ENCODE measurements around the gene CHST5.
"Not testable (repeated sequence)": the region's sequence is repeated elsewhere in the genome, so short reads cannot be mapped to it uniquely, and the experiment has no call there.

Gene CHST5

GRCh38 chr16:75502916-75503605 lies 32.8 kb downstream of the CHST5 start:
- no peak for DNase-seq

GRCh38 chr16:75501820-75502219 lies 34.1 kb downstream of the CHST5 start:
- DNase-seq: not testable (repeated sequence)

- DNase-seq: no peak
Observed at GRCh38 chr16:75501359-75501758, 34.5 kb downstream of the CHST5 start.

- not testable (repeated sequence) for DNase-seq
Observed at GRCh38 chr16:75498605-75499322, 37.1 kb downstream of the CHST5 start.

GRCh38 chr16:75497558-75497957 lies 38.4 kb downstream of the CHST5 start:
- DNase-seq: no peak

- DNase-seq: peak; percentile 30
Observed at GRCh38 chr16:75495076-75495674, 40.7 kb downstream of the CHST5 start, which contains the start of gene CHST6. TSS of gene CHST6 (minus strand) at chr16:75495441. CDS start at chr16:75479828, 15,613 bp downstream.

GRCh38 chr16:75494661-75495075 lies 41.2 kb downstream of the CHST5 start:
- DNase-seq: no peak

GRCh38 chr16:75494184-75494583 lies 41.7 kb downstream of the CHST5 start:
- DNase-seq: no peak

- DNase-seq: no peak
Observed at GRCh38 chr16:75491876-75492275, 44.0 kb downstream of the CHST5 start.

GRCh38 chr16:75488322-75488721 lies 47.6 kb downstream of the CHST5 start:
- no peak for DNase-seq

- DNase-seq: no peak
Observed at GRCh38 chr16:75486676-75487313, 49.1 kb downstream of the CHST5 start.

- DNase-seq: no peak
Observed at GRCh38 chr16:75486014-75486675, 49.8 kb downstream of the CHST5 start.

- no peak for DNase-seq
Observed at GRCh38 chr16:75485230-75486013, 50.5 kb downstream of the CHST5 start.

GRCh38 chr16:75483222-75483621 lies 52.7 kb downstream of the CHST5 start:
- no peak for DNase-seq

GRCh38 chr16:75482434-75483205 lies 53.3 kb downstream of the CHST5 start:
- DNase-seq: no peak

GRCh38 chr16:75481475-75481874 lies 54.4 kb downstream of the CHST5 start:
- DNase-seq: no peak

GRCh38 chr16:75479421-75479990 lies 56.4 kb downstream of the CHST5 start:
- DNase-seq: no peak
